Prostate gland (tissue), 2 donors: ENCODE results near the gene GOLT1A.

ENCODE experiments used
- CTCF ChIP-seq, 4 experiments: fragments of 200-600 bp in 2 of 4; fragments of 450-650 bp in 2 of 4; sonication (generic) in 2 of 4; IDR thresholded peaks; 1 replicate in 3 of 4; 2 replicates in 1 of 4; pipeline ENCODE4 v1.5.1; 2016 to 2019; ENCODE audit warnings: antibody characterized with exemption in 4 of 4, mild to moderate bottlenecking in 2 of 4, moderate library complexity in 2 of 4
- POLR2A ChIP-seq: fragments of 450-650 bp; IDR thresholded peaks from one replicate; pipeline ENCODE4 v1.6.1; 2016; ENCODE audit warnings: antibody characterized with exemption, mild to moderate bottlenecking
- POLR2AphosphoS5 ChIP-seq: sonication (generic); formaldehyde crosslinking; IDR thresholded peaks from one replicate; pipeline ENCODE4 v1.6.1; 2017; ENCODE audit warnings: antibody characterized with exemption

- TF ChIP-seq CTCF (IDR thresholded peaks at IDR 0.05) (no peak), POLR2AphosphoS5 (no peak), POLR2A (no peak)
These were observed 41.4 kb upstream of the GOLT1A start for GRCh38 chr1:204255225-204255624.
